GM19468 (cell line): ENCODE measurements around the gene C11orf98.
"Not testable (repeated sequence)": the region's sequence is repeated elsewhere in the genome, so short reads cannot be mapped to it uniquely, and the experiment has no call there.

ENCODE experiments used
- ATAC-seq: cut with Tn5 transposase; IDR thresholded peaks from one replicate; pipeline ENCODE4 v1.9.1; 2021; ENCODE audit warnings: mild to moderate bottlenecking, moderate library complexity, moderate number of reproducible peaks; ENCODE audit not compliant: unreplicated experiment; ENCODE audit errors: extremely low read depth

C11orf98 gene

GRCh38 chr11:62687508-62688396 lies 22.7 kb upstream of the C11orf98 start:
- ATAC-seq = no peak

GRCh38 chr11:62682518-62682917 lies 17.5 kb upstream of the C11orf98 start:
- no peak for ATAC-seq

- ATAC-seq = no peak
Observed at GRCh38 chr11:62680825-62681240, 15.8 kb upstream of the C11orf98 start.

- ATAC-seq = no peak
Observed at GRCh38 chr11:62678770-62679696, 14.0 kb upstream of the C11orf98 start, which contains the start of gene UBXN1. Gene UBXN1, minus strand, starts transcription at chr11:62679073. Its CDS starts 150 bp downstream, at chr11:62678923.

GRCh38 chr11:62678433-62678769 lies 13.4 kb upstream of the C11orf98 start:
- no peak for ATAC-seq

- no peak for ATAC-seq
Observed at GRCh38 chr11:62677714-62678113, 12.7 kb upstream of the C11orf98 start.

- no peak for ATAC-seq
Observed at GRCh38 chr11:62677156-62677555, 12.1 kb upstream of the C11orf98 start.

GRCh38 chr11:62676698-62677097 lies 11.7 kb upstream of the C11orf98 start:
- ATAC-seq = no peak

- not testable (repeated sequence) for ATAC-seq
Observed at GRCh38 chr11:62675415-62675814, 10.4 kb upstream of the C11orf98 start.

- no peak for ATAC-seq
Observed at GRCh38 chr11:62673196-62673525, 8.2 kb upstream of the C11orf98 start.

GRCh38 chr11:62671608-62672389 lies 6.8 kb upstream of the C11orf98 start, which contains the start of the genes LBHD1 and UQCC3:
Gene LBHD1, minus strand, starts transcription at chr11:62672267. Its CDS starts 2,236 bp downstream, at chr11:62670031.
Gene UQCC3, plus strand, starts transcription at chr11:62671673. Its CDS starts 73 bp downstream, at chr11:62671746.
- no peak for ATAC-seq

- ATAC-seq = no peak
Observed at GRCh38 chr11:62671236-62671607, 6.2 kb upstream of the C11orf98 start.

GRCh38 chr11:62669420-62670161 lies 4.6 kb upstream of the C11orf98 start:
- no peak for ATAC-seq

GRCh38 chr11:62667460-62667859 lies 2.5 kb upstream of the C11orf98 start:
- ATAC-seq = no peak

GRCh38 chr11:62666259-62666926 lies 1.4 kb upstream of the C11orf98 start:
- ATAC-seq = no peak

- no peak for ATAC-seq
Observed at GRCh38 chr11:62665599-62666258, 719 bp upstream of the C11orf98 start.

GRCh38 chr11:62664405-62665074 lies 470 bp downstream of the C11orf98 start:
- no peak for ATAC-seq
